Stomach (tissue), 9 donors: Measurements from ENCODE around the gene TGFB1I1. TPM values are rescaled to one million over a fixed set of nuclear protein-coding genes. Genes with fewer than 3 reads are reported as not detected.
"Not testable (repeated sequence)": the region's sequence is repeated elsewhere in the genome, so short reads cannot be mapped to it uniquely, and the experiment has no call there.

Experiments used
- DNase-seq, 2 donors: peaks; one replicate each; pipeline versions ENCODE4 v3.0.0 to v3.0.0-alpha.2; 2013 to 2019
- H3K27ac ChIP-seq, 5 donors: fragments of 200-600 bp in 4 of 5; sonication (generic) in 4 of 5; one replicate each; pipeline ENCODE4 v1.5.1; 2013 to 2019; ENCODE audit warnings: mild to moderate bottlenecking in 1 of 5, moderate library complexity in 1 of 5
- H3K27me3 ChIP-seq, 3 donors: fragments of 200-600 bp; sonication (generic); one replicate each; pipeline ENCODE4 v1.5.1; 2017 to 2019; ENCODE audit warnings: mixed run types in 1 of 3
- H3K36me3 ChIP-seq, 4 donors: fragments of 200-600 bp; sonication (generic); 1 replicate in 3 of 4; 2 replicates in 1 of 4; pipeline ENCODE4 v1.5.1; 2016 to 2019
- H3K4me1 ChIP-seq, 4 donors: fragments of 200-600 bp; sonication (generic); one replicate each; pipeline ENCODE4 v1.5.1; 2016 to 2019
- H3K4me3 ChIP-seq, 4 donors: fragments of 200-600 bp; sonication (generic) in 3 of 4; one replicate each; pipeline ENCODE4 v1.5.1; 2016 to 2019; ENCODE audit warnings: mild to moderate bottlenecking in 1 of 4
- H3K9me3 ChIP-seq, 4 donors: fragments of 200-600 bp; sonication (generic); one replicate each; pipeline ENCODE4 v1.5.1; 2016 to 2019
- EP300 ChIP-seq: sonication (generic); formaldehyde crosslinking; IDR thresholded peaks from one replicate; pipeline ENCODE4 v1.6.1; 2017; ENCODE audit warnings: antibody characterized with exemption
- POLR2A ChIP-seq, 4 donors: fragments of 450-650 bp; IDR thresholded peaks; one replicate each; pipeline ENCODE4 v1.6.1; 2016; ENCODE audit warnings: antibody characterized with exemption in 4 of 4, control low read depth in 2 of 4, mild to moderate bottlenecking in 1 of 4, moderate library complexity in 1 of 4
- POLR2AphosphoS5 ChIP-seq, 3 donors: sonication (generic); formaldehyde crosslinking; IDR thresholded peaks; one replicate each; pipeline ENCODE4 v1.6.1; 2016; ENCODE audit warnings: antibody characterized with exemption in 3 of 3
- WGBS, 5 donors: extraction: QIAGEN DNeasy Blood & Tissue Kit in 3 of 5; methylation state at CpG; one replicate each; pipeline versions ENCODE4 v1.1.5 to v1.1.7; 2013 to 2018; 5-methylcytosine and 5-hydroxymethylcytosine counted together
- intact Hi-C: fragments of 100-400 bp; cut with DNase I; formaldehyde crosslinking; loops from one replicate; pipeline ENCODE4 v1.15.1; 2023; ENCODE audit warnings: low total_unique reads
- polyA plus RNA-seq, 3 donors: library from polyadenylated mRNA; stranded (reverse); fragments of 200-250 nt; gene quantifications; one replicate each; pipeline ENCODE4 v1.2.3, GENCODE V29; 2013
- total RNA-seq, 5 donors: library from RNA; depleted of rRNA; stranded (reverse); fragments of >200 nt; gene quantifications; one replicate each; pipeline versions ENCODE4 v1.1.0 to v1.2.3, GENCODE V29; 2014 to 2016
- TF ChIP-seq, protein P1 (sequence below), 7 experiments: fragments of 450-650 bp in 4 of 7; fragments of 200-600 bp in 3 of 7; sonication (generic) in 3 of 7; IDR thresholded peaks; one replicate each; pipeline ENCODE4 v1.5.1; 2016 to 2019; ENCODE audit warnings: antibody characterized with exemption in 7 of 7, control low read depth in 2 of 7, mild to moderate bottlenecking in 1 of 7
- donor health status: healthy with polysubstance abuse.
- donor health status: Bipolar disorder and iron deficiency.
- donor health status: healthy.

TGFB1I1 gene
- total and polyA plus RNA-seq, 8 donors: 36.0 to 84.0 (median 49.2) TPM

DNA sequence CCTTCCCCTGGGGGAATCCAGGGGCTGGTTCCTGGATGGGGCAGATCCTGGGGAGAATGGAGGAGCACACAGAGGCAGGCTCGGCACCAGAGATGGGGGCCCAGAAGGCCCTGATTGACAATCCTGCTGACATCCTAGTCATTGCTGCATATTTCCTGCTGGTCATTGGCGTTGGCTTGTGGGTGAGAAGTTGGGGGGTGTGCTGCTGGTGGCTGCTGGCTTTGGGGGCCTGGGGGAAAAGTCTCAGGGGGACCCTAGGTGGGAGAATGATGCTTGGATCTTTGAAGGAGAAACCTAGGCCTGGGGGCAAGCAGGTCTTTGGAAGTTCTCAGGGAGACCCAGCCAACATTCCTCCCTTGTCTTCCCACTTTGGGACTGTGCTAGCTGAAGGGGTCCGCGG, 11.1 kb downstream of the TGFB1I1 start, which contains the start of gene SLC5A2:
Gene SLC5A2, plus strand, starts transcription at position 43 of the 400 bp plus-strand sequence. Its CDS starts 14 bp downstream, at position 57.
- Histone ChIP-seq H3K27me3 (peaks cover 0 to 32% (median 0%) of the 10 kb centered on the region in 3 donors), H3K4me3 (no peak within 1 kb of the TSS), H3K9me3 (no peaks in the 10 kb centered on the region), H3K4me1 (peaks cover 17 to 38% (median 28%) of the 10 kb centered on the region in 4 donors), H3K27ac (no peak within 1 kb of the TSS), H3K36me3 (peaks cover 0 to 3% (median 2%) of the 10 kb centered on the region in 4 donors)
- 71 to 96% (median 90%) methylated on average over 4 of the region's 4 CpGs for WGBS, 5 donors
- no peak for DNase-seq
- TF ChIP-seq EP300: no peak
- no peak for TF ChIP-seq POLR2AphosphoS5 (IDR thresholded peaks at IDR 0.05)
- TF ChIP-seq POLR2A (IDR thresholded peaks at IDR 0.05): no peak
- TF ChIP-seq, protein P1, sequence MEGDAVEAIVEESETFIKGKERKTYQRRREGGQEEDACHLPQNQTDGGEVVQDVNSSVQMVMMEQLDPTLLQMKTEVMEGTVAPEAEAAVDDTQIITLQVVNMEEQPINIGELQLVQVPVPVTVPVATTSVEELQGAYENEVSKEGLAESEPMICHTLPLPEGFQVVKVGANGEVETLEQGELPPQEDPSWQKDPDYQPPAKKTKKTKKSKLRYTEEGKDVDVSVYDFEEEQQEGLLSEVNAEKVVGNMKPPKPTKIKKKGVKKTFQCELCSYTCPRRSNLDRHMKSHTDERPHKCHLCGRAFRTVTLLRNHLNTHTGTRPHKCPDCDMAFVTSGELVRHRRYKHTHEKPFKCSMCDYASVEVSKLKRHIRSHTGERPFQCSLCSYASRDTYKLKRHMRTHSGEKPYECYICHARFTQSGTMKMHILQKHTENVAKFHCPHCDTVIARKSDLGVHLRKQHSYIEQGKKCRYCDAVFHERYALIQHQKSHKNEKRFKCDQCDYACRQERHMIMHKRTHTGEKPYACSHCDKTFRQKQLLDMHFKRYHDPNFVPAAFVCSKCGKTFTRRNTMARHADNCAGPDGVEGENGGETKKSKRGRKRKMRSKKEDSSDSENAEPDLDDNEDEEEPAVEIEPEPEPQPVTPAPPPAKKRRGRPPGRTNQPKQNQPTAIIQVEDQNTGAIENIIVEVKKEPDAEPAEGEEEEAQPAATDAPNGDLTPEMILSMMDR (IDR thresholded peaks at IDR 0.05): no peak
- intact Hi-C loops: no loop called here

DNA sequence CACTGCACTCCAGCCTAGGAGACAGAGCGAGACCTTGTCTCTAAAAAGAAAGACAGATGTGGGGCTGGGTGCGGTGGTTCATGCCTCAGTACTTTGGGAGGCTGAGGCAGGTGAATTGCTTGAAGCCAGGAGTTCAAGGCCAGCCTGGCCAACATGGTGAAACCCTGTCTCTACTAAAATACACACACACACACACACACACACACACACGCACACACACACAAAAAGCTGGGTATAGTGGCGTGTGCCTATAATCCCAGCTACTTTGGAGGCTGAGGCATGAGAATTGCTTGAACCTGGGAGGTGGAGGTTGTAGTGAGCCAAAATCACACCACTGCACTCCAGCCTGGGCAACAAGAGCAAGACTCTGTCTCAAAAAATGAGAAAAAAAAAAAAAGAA, 12.1 kb downstream of the TGFB1I1 start:
- 93 to 100% (median 96%) methylated on average over 3 to 4 of the region's 4 CpGs for WGBS, 5 donors
- H3K9me3 ChIP-seq, H3K4me3 ChIP-seq, H3K36me3 ChIP-seq, intact Hi-C loops, DNase-seq: not testable (repeated sequence)
- peaks cover 22 to 45% (median 33%) of the 10 kb centered on the region in 4 donors for H3K4me1 ChIP-seq
- peak overlapping the region in 1 of 5 donors; percentile 42 for H3K27ac ChIP-seq
- H3K27me3 ChIP-seq: peaks cover 0 to 40% (median 0%) of the 10 kb centered on the region in 3 donors

DNA sequence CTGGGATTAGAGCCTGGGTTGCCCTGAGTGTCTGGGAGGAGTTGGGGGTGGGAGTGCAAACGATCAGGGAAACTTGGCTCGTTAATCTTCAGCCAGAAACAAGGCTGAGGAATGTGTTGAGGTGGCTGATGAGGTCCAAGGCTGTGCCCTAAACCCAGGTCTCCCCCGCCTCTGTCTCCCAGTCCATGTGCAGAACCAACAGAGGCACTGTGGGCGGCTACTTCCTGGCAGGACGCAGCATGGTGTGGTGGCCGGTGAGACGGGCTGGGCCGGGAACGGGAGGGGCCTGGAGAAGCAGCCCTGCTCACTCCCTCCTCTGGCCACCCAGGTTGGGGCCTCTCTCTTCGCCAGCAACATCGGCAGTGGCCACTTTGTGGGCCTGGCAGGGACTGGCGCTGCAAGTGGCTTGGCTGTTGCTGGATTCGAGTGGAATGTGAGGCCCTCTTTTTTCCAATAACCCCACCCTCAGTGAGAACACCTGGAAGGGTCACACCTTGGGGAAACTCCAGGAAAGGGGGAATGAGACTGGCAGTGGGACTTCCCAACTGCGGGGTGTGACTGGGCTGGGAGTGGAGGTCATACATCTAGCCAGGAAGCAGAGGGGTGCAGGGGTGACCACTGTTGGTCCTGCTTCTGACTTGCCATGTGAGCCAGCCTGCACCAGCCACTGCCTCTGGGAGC, 12.7 kb downstream of the TGFB1I1 start:
- 17 to 47% (median 38%) methylated on average over 7 to 14 of the region's 14 CpGs for WGBS, 5 donors
- H3K27ac ChIP-seq: peak overlapping the region in 2 of 5 donors; percentile 27 to 42
- H3K9me3 ChIP-seq: no peaks in the 10 kb centered on the region

DNA sequence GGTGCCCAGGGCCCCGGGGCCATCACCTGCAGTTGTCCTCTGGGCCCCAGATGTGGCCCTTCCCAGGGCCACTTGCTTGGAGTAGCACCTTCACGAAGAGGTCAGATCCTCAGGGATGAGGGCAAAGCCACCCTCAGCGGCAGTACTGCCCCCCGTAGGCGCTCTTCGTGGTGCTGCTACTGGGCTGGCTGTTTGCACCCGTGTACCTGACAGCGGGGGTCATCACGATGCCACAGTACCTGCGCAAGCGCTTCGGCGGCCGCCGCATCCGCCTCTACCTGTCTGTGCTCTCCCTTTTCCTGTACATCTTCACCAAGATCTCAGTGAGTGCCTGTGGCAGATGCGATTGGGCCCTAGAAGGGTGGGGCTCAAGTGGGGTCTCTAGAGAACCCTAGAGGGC, 13.6 kb downstream of the TGFB1I1 start:
- 94 to 100% (median 96%) methylated on average over 6 to 17 of the region's 17 CpGs for whole genome bisulfite sequencing, 5 donors
- intact Hi-C loops: no loop called here

More for the DNA sequence above, 12.7 kb downstream of the TGFB1I1 start:
- peak in 1 of 3 donors; percentile 23 for TF ChIP-seq POLR2AphosphoS5 (IDR thresholded peaks at IDR 0.05)
- TF ChIP-seq, protein P1 (IDR thresholded peaks at IDR 0.05): no peak
- Histone ChIP-seq H3K27me3 (peaks cover 0 to 40% (median 0%) of the 10 kb centered on the region in 3 donors), H3K4me1 (peaks cover 22 to 47% (median 35%) of the 10 kb centered on the region in 4 donors), H3K4me3 (no peak overlapping the region), H3K36me3 (peaks cover 0 to under 1% (median 0%) of the 10 kb centered on the region in 4 donors)
- intact Hi-C loops: no loop called here
- DNase-seq: peak; percentile 74 to 75

More for the DNA sequence above, 13.6 kb downstream of the TGFB1I1 start:
- H3K4me3 ChIP-seq: no peak overlapping the region
- H3K27ac ChIP-seq: no peak overlapping the region
- peaks cover 22 to 41% (median 35%) of the 10 kb centered on the region in 4 donors for H3K4me1 ChIP-seq
- H3K9me3 ChIP-seq: no peaks in the 10 kb centered on the region
- peaks cover 0 to 9% (median 7%) of the 10 kb centered on the region in 4 donors for H3K36me3 ChIP-seq
- no peak for TF ChIP-seq EP300
- TF ChIP-seq, protein P1 (IDR thresholded peaks at IDR 0.05): no peak
- DNase-seq: no peak
- H3K27me3 ChIP-seq: peaks cover 0 to 40% (median 0%) of the 10 kb centered on the region in 3 donors
